ENCODE data around the gene XPR1.

GRCh38 chr1:180791806-180792205 is 160.0 kb downstream of the XPR1 start:
- TF ChIP-seq CTCF (conservative IDR thresholded peaks at IDR 0.05; ENCODE audit: low read length) (no peak), EZH2phosphoT487 (IDR thresholded peaks at IDR 0.05; ENCODE audit: borderline replicate concordance) (no peak)

All from Loucy (cell line).